Kidney capillary endothelial cell (primary cell): ENCODE results near the gene RRP15.
"Not testable (repeated sequence)": the region's sequence is repeated elsewhere in the genome, so short reads cannot be mapped to it uniquely, and the experiment has no call there.

Source experiments
- DNase-seq: peaks from one replicate; pipeline ENCODE4 v3.0.0-alpha.2; 2018; ENCODE audit warnings: low spot score

RRP15 gene

GRCh38 chr1:218297461-218297860 is 12.4 kb downstream of the RRP15 start:
- no peak for DNase-seq

- DNase-seq: no peak
These were observed 12.8 kb downstream of the RRP15 start for GRCh38 chr1:218297867-218298266.

GRCh38 chr1:218298398-218298797 is 13.3 kb downstream of the RRP15 start:
- DNase-seq: no peak

GRCh38 chr1:218299416-218299815 is 14.3 kb downstream of the RRP15 start:
- peak; percentile 22 for DNase-seq

DNA sequence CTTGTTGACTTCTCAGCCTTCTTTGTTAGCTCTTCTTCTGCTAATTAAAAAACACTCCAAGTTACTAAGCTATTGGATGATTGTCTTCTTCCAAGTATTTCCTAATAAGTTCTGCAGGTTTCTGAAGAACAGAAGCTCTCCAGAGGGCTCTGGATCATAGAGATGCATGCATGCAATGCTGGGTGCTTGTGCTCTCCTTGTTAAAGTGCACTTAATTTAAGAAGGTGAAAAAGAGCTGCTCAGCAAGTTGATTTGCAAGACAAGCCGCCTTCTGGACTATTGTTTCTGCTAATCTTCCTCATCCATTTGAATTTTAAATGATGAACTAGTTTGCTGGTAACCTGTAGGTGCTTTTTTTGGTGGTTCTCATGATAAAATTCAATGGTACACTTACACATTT is 16.1 kb downstream of the RRP15 start:
- no peak for DNase-seq

GRCh38 chr1:218302155-218302554 is 17.1 kb downstream of the RRP15 start:
- DNase-seq: no peak

DNA sequence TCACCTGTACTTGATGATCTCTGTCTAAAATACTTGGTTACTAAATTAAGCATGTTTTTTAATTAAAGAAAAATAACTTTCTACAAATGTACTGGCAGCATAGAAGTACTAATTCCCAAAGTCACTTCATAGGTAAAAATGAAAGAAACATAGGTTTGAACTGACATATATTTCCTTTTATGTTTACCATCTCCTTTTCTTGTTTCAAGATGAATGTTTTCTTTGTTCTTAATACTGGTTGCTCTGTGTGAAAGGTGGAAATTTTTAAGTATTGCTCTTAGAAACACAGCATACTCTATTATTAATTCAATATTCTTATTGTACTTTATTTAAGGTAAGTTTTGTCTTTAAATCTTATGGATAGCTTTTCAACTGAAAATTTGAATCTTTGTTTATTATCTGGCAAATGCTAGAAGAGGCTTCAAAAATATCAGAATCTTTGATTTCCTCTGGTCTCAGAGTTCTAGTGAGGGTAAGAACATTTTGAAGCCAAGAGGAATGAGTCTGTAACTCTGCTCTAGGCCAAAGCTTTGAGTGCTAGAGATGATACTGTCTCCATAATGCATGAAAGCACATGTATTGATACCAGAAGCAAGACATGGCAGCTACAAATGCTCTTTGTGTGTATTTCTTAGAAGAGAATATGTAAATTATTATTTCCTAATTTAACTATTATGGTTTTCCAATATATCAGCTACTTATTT is 18.2 kb downstream of the RRP15 start:
- DNase-seq: no peak

- DNase-seq: no peak
These were observed 19.4 kb downstream of the RRP15 start for GRCh38 chr1:218304281-218305039.

- DNase-seq: no peak
These were observed 20.5 kb downstream of the RRP15 start for GRCh38 chr1:218305472-218306064.

GRCh38 chr1:218312509-218312908 is 27.4 kb downstream of the RRP15 start:
- peak; percentile 18 for DNase-seq

GRCh38 chr1:218314316-218314715 is 29.2 kb downstream of the RRP15 start:
- no peak for DNase-seq

DNA sequence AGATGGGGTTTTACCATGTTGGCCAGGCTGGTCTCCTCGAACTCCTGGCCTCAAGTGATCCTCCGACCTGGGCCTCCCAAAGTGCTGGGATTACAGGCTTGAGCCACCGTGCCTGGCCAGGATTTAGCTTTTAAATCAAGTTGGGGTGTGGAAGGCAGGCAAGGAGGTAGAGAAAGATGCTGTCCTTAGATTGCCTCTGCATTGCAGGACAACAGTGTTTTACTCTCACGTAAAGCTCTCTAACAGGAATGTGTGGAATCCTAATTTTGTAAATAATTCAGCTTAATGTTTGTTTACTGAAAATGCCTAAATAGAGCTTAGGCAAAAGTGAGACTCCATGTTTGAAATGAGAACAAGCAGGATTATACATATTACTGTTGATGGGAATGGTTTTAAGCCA is 30.5 kb downstream of the RRP15 start:
- DNase-seq: no peak

DNA sequence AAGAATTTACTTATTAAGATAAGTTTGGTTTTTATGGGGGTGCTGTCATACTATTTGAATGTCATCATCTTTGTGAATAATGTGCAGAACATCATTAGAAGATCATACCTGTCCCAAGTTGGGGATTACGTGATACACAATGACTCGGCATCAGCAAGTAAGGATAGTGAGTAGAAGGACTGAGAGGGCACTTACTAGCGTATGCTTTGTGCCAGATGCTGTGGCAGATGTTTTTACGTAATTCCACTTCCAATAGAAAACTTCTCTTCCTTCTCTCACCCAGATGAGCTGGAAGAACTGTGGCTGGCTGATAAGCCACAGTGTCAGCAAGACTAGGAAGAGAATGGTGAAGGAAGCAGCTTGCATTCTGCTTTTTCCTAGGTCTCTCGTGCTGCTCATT is 32.0 kb downstream of the RRP15 start:
- no peak for DNase-seq

- not testable (repeated sequence) for DNase-seq
These were observed 35.1 kb downstream of the RRP15 start for GRCh38 chr1:218320182-218320581.

DNA sequence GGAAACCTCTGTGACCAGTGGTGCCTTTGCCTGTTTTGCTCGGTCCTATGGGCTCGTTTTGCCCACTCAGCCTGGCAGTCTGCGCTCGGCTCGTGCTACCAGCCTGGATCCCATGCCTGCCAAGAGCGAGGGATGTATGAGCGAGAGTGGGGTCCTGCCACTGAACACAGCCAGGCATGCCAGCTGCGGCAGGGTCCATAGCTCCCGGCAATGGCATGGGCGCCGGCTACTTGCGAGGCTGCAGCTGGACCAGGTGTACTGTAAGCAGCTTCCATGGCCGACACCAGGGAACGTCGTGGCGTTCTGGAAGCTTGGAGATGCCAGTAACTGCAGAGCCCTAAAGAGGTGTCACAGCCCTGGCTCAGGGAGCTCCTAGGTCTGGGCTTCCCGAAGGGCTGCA is 37.7 kb downstream of the RRP15 start:
- DNase-seq: no peak

GRCh38 chr1:218323568-218324225 is 38.6 kb downstream of the RRP15 start:
- no peak for DNase-seq

- DNase-seq: no peak
These were observed 39.1 kb downstream of the RRP15 start for GRCh38 chr1:218324226-218324580.

DNA sequence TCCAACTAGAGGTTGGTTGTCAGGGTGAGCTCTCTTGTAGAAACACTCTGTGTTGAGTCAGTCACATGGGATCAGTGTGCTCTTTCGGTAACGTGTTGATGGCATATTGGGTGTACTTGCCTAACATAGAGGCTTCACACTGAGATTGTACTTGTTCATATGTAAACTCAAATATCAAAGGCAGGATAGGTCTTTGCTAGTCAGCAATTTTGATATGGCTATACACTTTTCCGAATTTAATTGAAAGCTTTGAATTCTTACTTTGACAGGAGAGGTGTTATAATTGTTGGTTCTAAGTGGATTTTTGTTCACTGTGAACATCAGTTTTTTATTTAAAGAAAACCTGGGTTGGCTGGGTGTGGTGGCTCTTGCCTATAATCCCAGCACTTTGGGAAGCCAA is 43.7 kb downstream of the RRP15 start:
- no peak for DNase-seq

GRCh38 chr1:218330043-218330623 is 45.0 kb downstream of the RRP15 start:
- DNase-seq: peak; percentile 44

- no peak for DNase-seq
These were observed 47.3 kb downstream of the RRP15 start for GRCh38 chr1:218332416-218332815.

DNA sequence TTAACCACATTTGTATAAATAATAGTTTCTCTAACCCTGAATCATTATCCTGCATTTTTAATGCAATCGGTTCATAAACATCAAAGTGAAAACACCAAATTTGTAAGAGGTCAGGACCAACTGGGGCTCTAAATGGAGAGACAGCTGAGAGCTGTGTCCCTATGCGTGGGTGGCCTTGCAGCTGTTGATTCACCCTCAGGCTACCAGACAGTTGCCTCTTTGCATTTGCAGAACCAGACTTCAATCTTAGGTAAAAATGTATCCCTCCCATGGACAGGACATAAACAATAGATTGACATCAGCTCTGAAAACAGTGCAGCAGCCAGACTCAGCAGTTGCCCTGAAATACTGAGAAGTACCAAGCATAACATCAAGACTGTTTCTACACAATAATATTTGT is 51.2 kb downstream of the RRP15 start:
- DNase-seq: no peak

GRCh38 chr1:218339267-218339831 is 54.3 kb downstream of the RRP15 start:
- no peak for DNase-seq
